HS-5 (cell line): Measurements from ENCODE around the gene ABHD12B.

Experiments used
- DNase-seq: peaks from one replicate; pipeline ENCODE4 v3.0.0-alpha.2; 2012; ENCODE audit warnings: low read depth

The ABHD12B gene

DNA sequence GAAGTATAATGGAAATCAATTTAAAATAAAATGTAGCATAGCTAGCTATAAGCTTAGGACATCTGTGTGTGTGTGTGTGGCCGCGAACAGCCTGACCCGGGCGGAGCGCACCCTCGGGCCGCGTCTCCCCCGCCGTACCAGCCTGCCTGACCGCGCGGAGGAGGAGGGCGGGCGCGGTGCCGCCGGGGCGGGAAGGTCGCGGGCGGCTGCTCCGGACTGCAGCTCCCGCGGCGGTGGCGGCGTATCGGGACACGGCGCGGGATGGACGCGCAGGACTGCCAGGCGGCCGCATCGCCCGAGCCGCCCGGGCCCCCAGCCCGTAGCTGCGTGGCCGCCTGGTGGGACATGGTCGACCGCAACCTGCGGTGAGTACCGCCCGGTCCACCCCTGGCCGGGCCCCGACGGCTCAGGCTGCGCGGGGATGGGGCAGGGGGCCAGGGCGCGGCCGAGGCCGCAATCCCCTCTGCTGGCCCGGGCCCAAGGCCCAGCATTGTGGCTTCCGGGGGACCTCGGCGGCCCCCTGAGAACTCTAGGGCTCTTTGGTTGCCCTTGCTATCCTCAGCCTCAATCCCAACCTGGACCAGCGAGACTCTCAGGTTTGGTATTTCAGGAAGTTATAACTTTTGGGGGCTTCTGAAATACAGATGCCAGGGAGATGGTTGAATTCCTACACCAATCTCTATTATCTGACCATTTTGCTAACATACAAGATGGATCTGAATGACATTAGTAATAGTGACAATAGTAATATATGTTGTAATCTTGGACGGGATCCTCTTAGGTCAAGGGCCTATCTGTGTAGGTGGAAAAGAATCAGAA is at the start of gene ABHD12B:
Gene ABHD12B, plus strand, starts transcription at position 140 of the 819 bp plus-strand sequence. Its CDS starts 122 bp downstream, at position 262.
- DNase-seq: no peak

- no peak for DNase-seq
Measured at GRCh38 chr14:50822501-50823042, 49.3 kb upstream of the ABHD12B start.

DNA sequence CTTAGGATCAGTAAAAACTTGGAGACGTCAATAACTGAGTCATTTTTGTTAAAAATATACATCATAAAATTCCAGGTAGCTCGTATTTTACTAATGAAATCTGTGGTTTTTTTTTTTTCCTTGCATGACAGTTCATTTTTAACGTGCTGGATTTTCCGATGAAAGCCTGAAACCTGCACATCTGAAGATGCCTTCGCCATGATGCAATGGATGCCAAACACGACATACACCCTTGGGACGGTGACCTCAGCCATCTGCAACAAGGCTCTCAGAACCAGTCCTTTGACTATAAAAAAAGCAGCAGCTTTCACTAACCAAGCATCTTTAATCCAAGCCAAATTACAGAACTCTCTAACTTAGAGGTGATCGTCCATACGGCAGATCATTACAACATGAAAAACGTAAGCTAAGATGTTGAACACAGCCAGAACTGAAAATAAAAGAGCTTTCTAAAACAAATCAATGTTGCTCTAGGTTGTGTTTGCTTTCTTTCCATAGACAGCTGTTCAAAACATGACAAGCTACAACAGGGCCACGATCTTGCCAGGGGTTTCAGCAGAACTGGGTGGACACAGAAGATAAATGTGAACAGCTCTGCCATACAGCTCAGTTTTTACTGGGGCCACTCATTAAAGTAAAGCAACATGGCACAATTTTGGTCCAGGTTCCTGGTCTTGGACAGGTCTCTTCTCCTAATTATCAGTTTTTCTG is 48.6 kb upstream of the ABHD12B start:
- DNase-seq: no peak

DNA sequence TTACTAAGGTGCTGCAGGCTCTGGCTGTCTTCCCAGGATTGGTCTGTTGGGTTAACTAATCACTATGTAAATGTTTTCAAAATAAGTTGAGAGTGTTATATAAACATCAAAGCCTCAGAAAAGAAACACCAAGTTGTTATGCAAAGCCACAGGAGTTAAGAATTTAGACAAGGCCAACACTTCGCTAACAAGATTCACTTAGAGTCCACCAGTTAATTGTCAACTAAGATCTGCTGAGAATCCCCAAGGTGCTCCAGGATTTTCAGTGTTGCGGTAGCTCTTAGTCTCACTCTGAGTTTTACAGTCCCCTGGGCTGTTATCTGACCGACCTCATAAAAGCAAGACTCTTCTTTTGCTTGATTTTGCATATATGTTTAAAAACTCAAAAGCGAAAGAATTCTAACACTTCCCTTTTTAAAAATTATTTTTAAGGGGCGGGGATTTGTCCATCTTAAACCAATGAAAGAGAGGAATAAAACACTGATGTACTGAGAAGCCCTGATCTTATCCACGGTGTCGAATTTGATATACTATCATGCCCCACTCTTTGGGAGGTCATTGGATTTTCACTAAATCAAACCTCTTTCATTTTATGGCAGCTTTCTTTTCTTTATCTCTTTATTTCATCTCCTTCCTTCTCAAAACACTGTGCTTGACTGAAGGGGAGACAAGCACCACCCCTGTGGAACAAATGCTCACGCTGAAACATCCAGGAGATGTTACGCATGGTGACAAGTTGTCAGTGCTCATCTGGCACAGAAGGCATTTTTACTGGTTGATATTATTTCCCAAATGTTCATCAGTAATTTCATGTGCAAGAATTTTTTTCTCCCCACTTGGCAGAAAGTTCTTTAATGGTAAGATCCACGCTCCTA is 47.9 kb upstream of the ABHD12B start:
- DNase-seq: no peak

- DNase-seq: no peak
Measured at GRCh38 chr14:50825307-50825706, 46.5 kb upstream of the ABHD12B start.

- DNase-seq: no peak
Measured at GRCh38 chr14:50826681-50827080, 45.2 kb upstream of the ABHD12B start.

DNA sequence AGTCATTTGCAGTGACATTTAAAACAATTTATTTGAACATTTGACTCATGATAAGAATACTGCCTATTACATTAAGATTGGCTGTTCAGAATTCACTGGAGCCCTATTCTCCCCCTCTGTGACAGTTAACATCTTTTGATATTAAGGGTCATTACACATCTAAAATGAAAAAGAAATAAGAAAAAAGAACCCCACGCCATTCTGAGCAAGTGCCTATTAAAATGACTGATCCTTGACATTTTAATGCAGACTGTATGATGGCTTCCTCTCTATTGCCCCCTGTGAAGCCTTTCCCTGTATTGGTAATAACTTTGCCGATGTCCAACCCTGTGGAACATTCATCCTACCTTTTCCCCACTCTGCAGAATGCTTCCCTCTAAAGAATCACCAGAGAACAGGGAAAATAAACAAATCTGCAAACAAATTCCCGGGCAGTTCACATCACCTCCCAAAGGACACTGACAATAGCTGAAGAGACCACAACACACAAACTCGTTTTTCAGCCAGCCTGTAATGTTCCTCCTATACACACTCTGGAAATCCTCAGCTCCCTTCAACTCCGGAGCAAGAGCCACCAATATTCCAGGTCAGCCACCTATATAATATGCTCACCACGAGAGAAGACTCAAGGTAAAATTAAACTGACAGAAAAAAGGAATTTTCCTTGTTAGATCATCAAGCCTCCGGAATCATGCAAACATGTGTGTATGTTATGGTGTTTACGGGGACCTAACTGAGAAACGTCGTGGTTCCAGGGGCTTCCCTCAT is 42.9 kb upstream of the ABHD12B start:
- DNase-seq: no peak

DNA sequence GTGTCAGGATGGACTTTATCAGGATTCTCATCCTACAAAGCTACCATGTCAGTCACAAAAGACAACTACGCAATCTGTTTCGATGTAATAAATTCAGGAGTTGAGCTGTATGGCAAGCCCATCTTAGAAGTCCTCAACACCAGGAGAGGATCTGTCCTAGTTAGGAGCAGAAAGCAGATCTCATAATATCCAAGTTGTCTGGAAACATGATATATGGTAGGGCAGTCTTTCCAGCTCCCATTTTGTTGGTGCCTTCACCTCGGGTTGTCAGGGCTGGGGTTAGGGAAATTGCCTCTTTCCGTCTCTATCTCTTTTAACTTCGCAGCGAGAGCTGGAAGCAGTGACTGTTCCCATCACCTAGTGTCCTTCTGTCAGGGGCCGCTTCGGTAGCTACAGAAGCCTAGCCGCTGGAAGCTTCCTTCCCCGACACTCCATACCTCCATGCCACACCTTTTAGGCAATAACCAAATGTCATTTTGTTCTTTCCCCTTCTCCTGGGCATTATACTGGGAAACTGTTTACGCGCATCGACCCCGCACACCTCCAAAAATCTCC is 42.3 kb upstream of the ABHD12B start:
- no peak for DNase-seq

- DNase-seq: no peak
Measured at GRCh38 chr14:50830044-50830931, 41.6 kb upstream of the ABHD12B start.

DNA sequence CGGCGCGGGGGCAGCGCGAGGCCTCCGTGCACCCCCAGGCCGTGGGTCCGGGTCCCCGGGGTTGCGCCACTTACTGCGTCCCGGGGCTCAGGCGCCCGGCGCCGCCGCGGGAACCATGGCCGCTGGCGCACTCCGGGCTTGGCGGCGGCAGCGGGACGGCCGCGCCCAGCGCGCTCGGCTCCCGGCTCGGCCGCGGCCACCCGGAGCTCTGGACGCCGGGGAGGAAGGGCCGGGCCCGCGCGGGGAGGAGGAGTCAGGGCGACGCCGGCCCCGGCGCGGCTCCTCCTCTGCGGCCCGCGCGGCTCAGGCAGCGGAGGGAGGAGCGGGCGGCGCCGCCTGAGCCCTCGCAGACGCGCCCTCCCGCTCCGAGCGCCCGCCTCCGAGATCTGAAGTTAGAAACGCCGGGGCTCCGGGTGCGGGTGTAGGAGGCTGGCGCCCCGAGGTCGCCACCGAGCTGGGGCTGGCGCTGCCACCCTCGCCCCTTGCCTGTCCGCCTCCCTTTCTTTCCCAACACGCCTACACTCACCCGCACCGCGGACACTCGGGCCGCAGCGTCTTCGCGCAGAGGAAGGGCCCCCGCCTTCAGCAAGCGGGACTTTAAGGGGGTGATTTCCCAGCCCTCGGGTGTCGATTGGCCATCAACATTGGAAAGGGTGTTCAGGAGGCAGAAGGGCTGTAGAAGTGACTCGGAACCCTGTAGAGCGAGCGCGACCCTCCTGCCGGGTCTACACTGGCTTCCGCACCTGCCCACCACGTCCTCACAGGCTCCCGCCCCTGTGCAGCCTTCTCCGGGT is 40.7 kb upstream of the ABHD12B start, which contains the start of gene NIN:
Gene NIN, minus strand, starts transcription at position 231 of the 794 bp plus-strand sequence. CDS start 9,106 bp downstream, outside the sequence.
- DNase-seq: no peak

DNA sequence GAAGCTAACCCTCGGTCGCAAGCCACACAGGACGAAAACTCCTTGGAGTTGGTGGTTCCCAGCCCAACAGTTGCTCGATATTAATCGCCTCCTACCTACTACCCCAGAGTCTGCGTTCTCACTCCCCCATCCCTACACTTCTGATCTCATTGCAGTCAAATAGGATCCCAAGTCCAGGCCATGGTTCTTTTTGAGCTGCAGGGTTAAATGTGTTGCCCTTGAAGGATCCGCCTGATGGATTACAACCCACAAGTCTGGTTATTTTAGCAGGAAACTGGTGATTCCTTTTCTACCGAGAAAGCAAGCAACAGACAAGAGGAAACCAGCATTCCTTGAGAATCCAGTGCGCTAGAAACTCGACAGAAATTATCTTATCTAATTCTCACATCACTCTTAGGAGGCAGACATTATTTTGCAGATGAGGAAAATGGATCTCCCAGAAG is 40.1 kb upstream of the ABHD12B start:
- no peak for DNase-seq

DNA sequence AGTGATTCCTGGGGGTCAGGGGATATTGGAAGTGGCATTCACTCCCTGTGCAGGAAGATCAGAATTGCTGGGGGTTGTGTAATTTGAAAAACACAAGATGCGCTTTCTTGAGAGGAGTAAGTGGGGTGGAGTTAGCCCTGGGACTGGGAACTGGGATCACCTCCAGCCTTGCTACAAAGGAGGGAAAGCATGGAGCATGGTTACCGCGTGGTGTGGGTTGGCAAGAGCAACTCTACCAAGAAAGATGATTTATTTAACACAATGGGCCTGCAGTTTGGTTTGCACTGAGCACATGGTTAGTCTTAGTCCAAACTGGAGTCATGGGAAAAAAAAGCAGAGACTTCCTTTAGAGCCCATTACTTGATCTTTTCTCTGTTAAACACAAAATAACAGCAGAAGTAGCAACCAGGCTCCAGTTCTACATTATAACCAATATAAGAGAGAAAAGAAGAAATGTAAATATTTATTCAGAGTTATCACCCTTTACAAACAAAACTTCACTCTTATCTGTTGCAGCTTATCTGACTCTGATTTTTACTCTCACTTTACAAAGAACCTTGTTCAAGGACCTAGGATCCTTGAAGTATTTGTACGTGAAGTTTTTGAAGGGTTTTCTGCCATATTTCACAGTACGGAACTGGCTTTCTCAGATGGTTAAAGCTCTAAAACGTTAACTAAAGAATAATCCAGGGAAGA is 38.8 kb upstream of the ABHD12B start:
- no peak for DNase-seq

DNA sequence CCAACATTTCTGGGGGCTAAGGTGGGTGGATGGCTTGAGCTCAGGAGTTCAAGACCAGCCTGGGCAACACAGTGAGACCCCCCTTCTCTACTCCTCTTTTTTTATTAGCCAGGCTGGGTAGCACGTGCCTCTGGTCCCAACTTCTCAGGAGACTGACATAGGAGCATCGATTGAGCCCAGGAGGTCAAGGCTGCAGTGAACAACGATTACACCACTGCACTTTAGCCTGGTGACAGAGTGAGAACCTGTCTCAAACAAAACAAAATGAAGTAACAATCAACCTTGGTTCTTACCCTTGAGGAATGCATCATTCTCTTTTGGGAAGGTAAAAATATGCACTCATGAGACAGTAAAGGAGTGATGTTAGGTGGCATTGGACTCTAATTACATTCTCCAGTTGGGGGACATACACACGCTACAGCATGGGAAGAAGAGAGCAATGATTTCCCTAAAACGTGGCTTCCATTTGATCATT is 37.0 kb upstream of the ABHD12B start:
- DNase-seq: no peak

- DNase-seq: no peak
Measured at GRCh38 chr14:50835280-50835679, 36.6 kb upstream of the ABHD12B start.

- DNase-seq: no peak
Measured at GRCh38 chr14:50836515-50836914, 35.3 kb upstream of the ABHD12B start.

DNA sequence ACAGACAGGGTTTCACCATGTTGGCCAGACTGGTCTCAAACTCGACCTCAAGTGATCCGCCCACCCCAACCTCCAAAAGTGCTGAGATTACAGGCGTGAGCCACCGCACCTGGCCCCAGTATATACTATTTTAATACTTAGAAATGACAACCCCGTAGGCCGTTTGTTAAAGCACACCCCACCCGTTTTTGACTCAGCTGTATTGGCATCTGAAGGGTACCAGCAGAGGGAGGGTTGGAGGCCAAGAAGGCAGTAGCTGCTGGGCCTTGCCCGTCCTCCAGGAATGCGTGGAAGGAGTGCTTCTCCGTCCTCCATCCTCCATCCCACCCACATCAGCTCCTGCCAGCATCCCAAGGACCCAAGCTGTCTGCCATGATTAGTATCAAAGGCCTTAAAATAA is 34.6 kb upstream of the ABHD12B start:
- no peak for DNase-seq

GRCh38 chr14:50837850-50838470 is 33.9 kb upstream of the ABHD12B start:
- DNase-seq: no peak

- no peak for DNase-seq
Measured at GRCh38 chr14:50839048-50839447, 32.8 kb upstream of the ABHD12B start.
